Kidney epithelial cell (primary cell): ENCODE results near the gene NPAS1. TPM values are rescaled to one million over a fixed set of nuclear protein-coding genes. Genes with fewer than 3 reads are reported as not detected.

Source experiments
- DNase-seq: peaks from one replicate; pipeline ENCODE4 v3.0.0-alpha.2; 2010; ENCODE audit warnings: low read depth
- H3K27me3 ChIP-seq: 2 replicates; pipeline ENCODE4 v1.6.0; 2011; ENCODE audit warnings: low read length; ENCODE audit not compliant: control insufficient read depth, insufficient read depth
- H3K36me3 ChIP-seq: 2 replicates; pipeline ENCODE4 v1.5.1; 2011; ENCODE audit warnings: low read length; ENCODE audit not compliant: control insufficient read depth, insufficient read depth
- H3K4me3 ChIP-seq: 2 replicates; pipeline ENCODE4 v1.5.1; 2011; ENCODE audit warnings: low read depth, mild to moderate bottlenecking, control low read depth, low read length
- total RNA-seq: library from RNA; depleted of rRNA; stranded (reverse); fragments of >200 nt; gene quantifications from 2 replicates; pipeline ENCODE4 v1.2.3, GENCODE V29; 2015
- TF ChIP-seq, protein P1 (sequence below): IDR thresholded peaks from 2 replicates; pipeline ENCODE4 v1.5.1; 2011; ENCODE audit warnings: mild to moderate bottlenecking, moderate library complexity, low read length, control low read depth, inconsistent platforms; ENCODE audit not compliant: insufficient read depth, poor library complexity, severe bottlenecking

Gene NPAS1
- total RNA-seq, 1 donor from 2014 or later: 1.6 TPM

DNA sequence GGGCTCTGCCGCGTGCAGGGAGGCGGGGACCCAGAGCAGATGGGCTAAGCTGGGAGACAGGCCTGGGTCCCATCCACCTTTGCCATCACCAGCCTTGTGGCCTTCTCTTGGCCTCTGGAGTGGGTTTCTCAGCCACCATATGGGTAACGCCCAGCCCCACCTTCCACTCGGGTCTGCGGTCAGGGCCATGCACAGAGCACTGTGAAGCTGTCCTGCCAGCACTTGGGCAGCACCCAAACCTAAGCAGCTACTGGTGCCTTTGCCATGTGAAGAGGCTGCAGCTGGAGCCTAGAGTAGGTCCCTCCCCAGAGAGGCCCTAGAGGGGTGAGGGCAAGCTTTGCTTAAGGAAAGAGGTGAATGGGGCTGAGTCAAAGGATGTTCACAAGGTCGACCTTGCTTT is 24.1 kb upstream of the NPAS1 start:
- Histone ChIP-seq H3K27me3 (no peaks in the 10 kb centered on the region), H3K4me3 (no peak overlapping the region), H3K36me3 (peaks cover 5% of the 10 kb centered on the region)
- TF ChIP-seq, protein P1, sequence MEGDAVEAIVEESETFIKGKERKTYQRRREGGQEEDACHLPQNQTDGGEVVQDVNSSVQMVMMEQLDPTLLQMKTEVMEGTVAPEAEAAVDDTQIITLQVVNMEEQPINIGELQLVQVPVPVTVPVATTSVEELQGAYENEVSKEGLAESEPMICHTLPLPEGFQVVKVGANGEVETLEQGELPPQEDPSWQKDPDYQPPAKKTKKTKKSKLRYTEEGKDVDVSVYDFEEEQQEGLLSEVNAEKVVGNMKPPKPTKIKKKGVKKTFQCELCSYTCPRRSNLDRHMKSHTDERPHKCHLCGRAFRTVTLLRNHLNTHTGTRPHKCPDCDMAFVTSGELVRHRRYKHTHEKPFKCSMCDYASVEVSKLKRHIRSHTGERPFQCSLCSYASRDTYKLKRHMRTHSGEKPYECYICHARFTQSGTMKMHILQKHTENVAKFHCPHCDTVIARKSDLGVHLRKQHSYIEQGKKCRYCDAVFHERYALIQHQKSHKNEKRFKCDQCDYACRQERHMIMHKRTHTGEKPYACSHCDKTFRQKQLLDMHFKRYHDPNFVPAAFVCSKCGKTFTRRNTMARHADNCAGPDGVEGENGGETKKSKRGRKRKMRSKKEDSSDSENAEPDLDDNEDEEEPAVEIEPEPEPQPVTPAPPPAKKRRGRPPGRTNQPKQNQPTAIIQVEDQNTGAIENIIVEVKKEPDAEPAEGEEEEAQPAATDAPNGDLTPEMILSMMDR: no peak
- no peak for DNase-seq

DNA sequence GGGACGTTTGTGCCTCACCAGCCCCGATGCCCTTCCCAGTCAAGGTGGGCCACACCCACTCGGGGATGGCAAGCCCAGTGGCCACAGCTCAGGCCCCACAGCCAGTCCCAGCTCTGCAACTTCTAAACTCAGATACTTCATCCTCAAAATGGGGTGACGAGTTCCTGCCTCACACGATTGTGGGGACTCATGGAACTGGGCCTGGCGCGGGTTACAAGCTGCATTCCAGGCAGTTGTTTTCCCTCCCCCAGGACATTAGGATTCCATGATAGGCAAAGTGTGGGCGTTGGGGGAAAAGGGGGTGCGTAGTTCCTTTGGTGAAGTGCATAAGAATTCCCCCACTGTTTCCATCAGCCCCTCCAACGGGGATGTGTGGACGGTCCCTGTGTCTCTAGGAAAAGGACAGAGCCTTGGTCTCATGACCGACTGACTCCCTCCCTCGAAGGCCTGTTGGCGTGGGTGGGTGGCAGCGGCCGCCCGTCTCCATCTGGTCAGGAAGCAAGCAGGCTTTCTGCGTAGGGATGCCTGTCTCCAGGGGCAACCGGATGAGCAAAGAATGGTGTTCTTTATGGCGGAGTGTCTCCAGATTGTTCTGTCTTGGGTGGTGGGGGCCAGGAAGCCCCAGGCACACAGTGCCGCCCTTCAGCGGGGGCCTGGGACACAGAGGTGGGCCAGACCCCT is 21.1 kb upstream of the NPAS1 start:
- DNase-seq: no peak
- TF ChIP-seq, protein P1: no peak
- peaks cover 5% of the 10 kb centered on the region for H3K36me3 ChIP-seq
- H3K27me3 ChIP-seq: peaks cover 5% of the 10 kb centered on the region
- H3K4me3 ChIP-seq: no peak overlapping the region

DNA sequence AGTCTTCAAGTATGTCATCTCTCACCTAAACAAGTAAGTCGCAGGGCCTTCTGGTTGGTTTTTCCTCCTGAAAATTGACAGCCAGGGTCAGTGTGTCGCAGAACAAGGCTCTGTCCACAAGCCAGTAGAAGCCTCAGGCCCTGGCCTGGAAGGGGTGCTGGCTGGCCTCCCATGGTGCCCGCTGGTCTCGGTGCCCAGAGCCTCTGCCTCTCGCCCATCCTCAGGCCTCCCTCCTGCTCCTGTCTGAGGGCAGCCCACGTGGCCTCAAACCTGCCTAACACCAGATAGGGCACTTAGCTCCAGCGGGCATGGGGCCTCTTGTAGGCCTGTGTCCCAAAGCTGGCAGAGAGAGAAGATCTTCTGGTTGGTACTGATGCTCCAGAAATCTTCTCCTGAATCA is 20.3 kb upstream of the NPAS1 start:
- Histone ChIP-seq H3K36me3 (peaks cover 4% of the 10 kb centered on the region), H3K4me3 (no peak overlapping the region), H3K27me3 (peaks cover 12% of the 10 kb centered on the region)
- TF ChIP-seq, protein P1: no peak
- DNase-seq: no peak

DNA sequence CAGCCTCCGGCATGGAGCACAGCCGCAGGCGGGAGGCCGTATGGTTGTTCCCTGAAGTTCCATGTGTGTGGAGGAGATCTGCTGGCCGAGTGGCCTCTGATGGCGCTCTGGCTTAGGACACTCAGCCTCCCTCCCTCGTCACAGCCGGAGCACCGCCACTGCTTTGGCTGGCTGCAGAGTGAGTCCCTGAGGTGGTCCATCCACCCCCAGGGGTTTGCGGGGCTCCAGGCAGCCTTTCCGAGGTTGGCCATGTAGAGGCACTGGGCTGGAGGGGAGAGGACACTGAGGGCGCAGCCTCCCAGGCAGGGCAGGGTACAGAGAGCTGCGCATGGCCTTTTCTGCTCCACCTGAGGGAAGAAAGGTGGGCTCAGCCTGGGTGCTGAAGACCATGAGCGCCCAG is 19.8 kb upstream of the NPAS1 start:
- TF ChIP-seq, protein P1: no peak
- DNase-seq: no peak
- Histone ChIP-seq H3K36me3 (peaks cover 4% of the 10 kb centered on the region), H3K27me3 (peaks cover 12% of the 10 kb centered on the region), H3K4me3 (no peak overlapping the region)

DNA sequence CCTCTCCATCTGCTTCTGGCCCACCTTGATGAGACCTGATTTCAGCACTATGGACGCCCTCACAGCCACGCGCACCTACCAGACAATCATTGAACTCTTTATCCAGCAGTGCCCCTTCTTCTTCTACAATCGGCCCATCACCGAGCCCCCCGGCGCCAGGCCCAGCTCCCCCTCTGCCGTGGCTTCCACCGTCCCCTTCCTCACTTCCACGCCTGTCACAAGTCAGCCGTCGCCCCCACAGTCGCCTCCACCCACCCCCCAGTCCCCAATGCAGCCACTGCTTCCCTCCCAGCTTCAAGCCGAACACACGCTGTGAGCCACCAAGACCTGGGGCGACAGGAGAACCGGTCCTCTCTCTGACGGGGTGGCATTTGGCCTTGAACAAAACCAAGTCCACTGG is 19.3 kb upstream of the NPAS1 start:
- Histone ChIP-seq H3K27me3 (peaks cover 12% of the 10 kb centered on the region), H3K4me3 (no peak overlapping the region), H3K36me3 (peaks cover 4% of the 10 kb centered on the region)
- no peak for DNase-seq
- TF ChIP-seq, protein P1: no peak

DNA sequence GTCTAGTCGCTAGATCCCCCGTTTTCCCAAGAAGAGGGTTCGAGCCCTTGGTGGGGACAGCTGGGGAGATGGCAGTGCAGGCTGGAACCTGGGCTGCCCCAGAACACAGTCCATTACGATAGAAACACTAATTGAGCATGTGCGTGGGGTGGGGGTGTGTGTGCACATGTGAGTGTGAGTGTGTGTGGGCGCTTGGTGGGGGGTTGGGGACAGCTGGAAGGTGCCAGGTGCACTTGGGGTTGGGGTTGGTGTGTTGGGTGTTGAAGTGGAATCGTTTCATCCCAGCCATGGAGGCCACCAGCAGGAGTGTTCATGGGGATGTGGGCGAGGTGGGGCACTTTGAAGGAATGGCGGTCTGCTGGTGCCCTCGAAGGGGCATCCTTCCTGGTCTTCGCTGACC is 18.1 kb upstream of the NPAS1 start:
- no peak for DNase-seq

More for the DNA sequence above, 18.1 kb upstream of the NPAS1 start:
- peaks cover 2% of the 10 kb centered on the region for H3K36me3 ChIP-seq
- TF ChIP-seq, protein P1: no peak
- peaks cover 16% of the 10 kb centered on the region for H3K27me3 ChIP-seq
- no peak overlapping the region for H3K4me3 ChIP-seq
